CD4-positive, alpha-beta T cell treated with Interleukin-17A for 1 hour (primary cell): Measurements from ENCODE around the gene SNTB2.

Source experiments
- DNase-seq: peaks from one replicate; pipeline ENCODE4 v3.0.0-alpha.2; 2020

Gene SNTB2

GRCh38 chr16:69321080-69321479 is 134.1 kb downstream of the SNTB2 start:
- no peak for DNase-seq

GRCh38 chr16:69322343-69322742 is 135.4 kb downstream of the SNTB2 start:
- no peak for DNase-seq

GRCh38 chr16:69323415-69323814 is 136.5 kb downstream of the SNTB2 start:
- no peak for DNase-seq

- DNase-seq, result no peak
Observed at GRCh38 chr16:69324013-69324531, 137.1 kb downstream of the SNTB2 start.

GRCh38 chr16:69324585-69325253 is 137.8 kb downstream of the SNTB2 start:
- no peak for DNase-seq

- no peak for DNase-seq
Observed at GRCh38 chr16:69325784-69326171, 138.8 kb downstream of the SNTB2 start.

- DNase-seq, result no peak
Observed at GRCh38 chr16:69326172-69326873, 139.4 kb downstream of the SNTB2 start.

- no peak for DNase-seq
Observed at GRCh38 chr16:69327585-69328310, 140.8 kb downstream of the SNTB2 start.

- DNase-seq, result no peak
Observed at GRCh38 chr16:69328854-69329316, 141.9 kb downstream of the SNTB2 start.

- DNase-seq, result no peak
Observed at GRCh38 chr16:69329369-69330285, 142.7 kb downstream of the SNTB2 start.

GRCh38 chr16:69330286-69331109 is 143.5 kb downstream of the SNTB2 start, which contains the start of gene PDF:
Gene PDF, minus strand, starts transcription at chr16:69330588. Its CDS starts 18 bp downstream, at chr16:69330570.
- peak; percentile 82 for DNase-seq

- no peak for DNase-seq
Observed at GRCh38 chr16:69334696-69335095, 147.7 kb downstream of the SNTB2 start.

GRCh38 chr16:69338557-69339288 is 151.8 kb downstream of the SNTB2 start:
- no peak for DNase-seq

GRCh38 chr16:69339289-69340094 is 152.5 kb downstream of the SNTB2 start, which contains the start of the genes COG8 and NIP7:
Gene COG8, minus strand, starts transcription at chr16:69339564. Its CDS starts 12 bp downstream, at chr16:69339552.
Gene NIP7, plus strand, starts transcription at chr16:69339772. Its CDS starts 58 bp downstream, at chr16:69339830.
- DNase-seq, result peak; percentile 96

- no peak for DNase-seq
Observed at GRCh38 chr16:69340095-69340644, 153.2 kb downstream of the SNTB2 start.

GRCh38 chr16:69344171-69344570 is 157.2 kb downstream of the SNTB2 start:
- DNase-seq, result no peak

- no peak for DNase-seq
Observed at GRCh38 chr16:69345923-69346322, 159.0 kb downstream of the SNTB2 start.

GRCh38 chr16:69346683-69347082 is 159.7 kb downstream of the SNTB2 start:
- no peak for DNase-seq

- DNase-seq, result no peak
Observed at GRCh38 chr16:69348222-69348621, 161.3 kb downstream of the SNTB2 start.
